DND-41 (cell line): ENCODE data around the gene PERM1.

ENCODE experiments used
- ATAC-seq: fragments of 200-7000 bp; cut with Tn5 transposase; 3 replicates; pipeline ENCODE4 v1.9.1; 2021; ENCODE audit warnings: low read depth; ENCODE audit not compliant: insufficient read depth
- DNase-seq: peaks from one replicate; pipeline ENCODE4 v3.0.0-alpha.2; 2020
- H2AFZ ChIP-seq: 2 replicates; pipeline ENCODE4 v1.6.0; 2012; ENCODE audit warnings: low read depth, low read length
- H3K27ac ChIP-seq: 2 replicates; pipeline ENCODE4 v1.5.1; 2012; ENCODE audit warnings: low read length, inconsistent platforms
- H3K27me3 ChIP-seq: fragments of 200-600 bp; sonication (generic); 2 replicates; pipeline ENCODE4 v1.6.0; 2012; ENCODE audit warnings: low read length, mild to moderate bottlenecking, inconsistent platforms; ENCODE audit not compliant: insufficient read depth, poor library complexity
- H3K36me3 ChIP-seq: 2 replicates; pipeline ENCODE4 v1.5.1; 2012; ENCODE audit warnings: low read length, inconsistent platforms; ENCODE audit not compliant: insufficient read depth
- H3K4me1 ChIP-seq: 2 replicates; pipeline ENCODE4 v1.5.1; 2012; ENCODE audit warnings: mild to moderate bottlenecking, low read length; ENCODE audit not compliant: insufficient read depth
- H3K4me2 ChIP-seq: 2 replicates; pipeline ENCODE4 v1.6.0; 2012; ENCODE audit warnings: mild to moderate bottlenecking, moderate library complexity, low read length, inconsistent platforms; ENCODE audit not compliant: insufficient read depth
- H3K4me3 ChIP-seq, 2 experiments: fragments of 200-600 bp in 1 of 2; shearing (Covaris generic) in 1 of 2; 2 replicates each; pipeline ENCODE4 v1.5.1; 2012 to 2016; ENCODE audit warnings: inconsistent platforms in 2 of 2, low read length in 2 of 2, mild to moderate bottlenecking in 2 of 2, low read depth in 1 of 2, moderate library complexity in 1 of 2
- H3K79me2 ChIP-seq: 2 replicates; pipeline ENCODE4 v1.6.0; 2012; ENCODE audit warnings: low read length, inconsistent platforms; ENCODE audit not compliant: insufficient read depth
- H3K9ac ChIP-seq: 2 replicates; pipeline ENCODE4 v1.6.0; 2012; ENCODE audit warnings: low read depth, mild to moderate bottlenecking, inconsistent platforms, low read length, moderate library complexity
- H3K9me3 ChIP-seq: 2 replicates; pipeline ENCODE4 v1.5.1; 2012; ENCODE audit warnings: low read length, moderate library complexity, mild to moderate bottlenecking, inconsistent platforms; ENCODE audit not compliant: insufficient read depth, severe bottlenecking
- H4K20me1 ChIP-seq: 2 replicates; pipeline ENCODE4 v1.6.0; 2012; ENCODE audit warnings: low read length; ENCODE audit not compliant: insufficient read depth
- EZH2 ChIP-seq: IDR thresholded peaks from 3 replicates; pipeline ENCODE4 v1.6.1; 2012; ENCODE audit warnings: borderline replicate concordance, low read depth, mild to moderate bottlenecking, moderate library complexity, low read length, inconsistent platforms; ENCODE audit not compliant: severe bottlenecking
- TF ChIP-seq, protein P1 (sequence below): IDR thresholded peaks from 2 replicates; pipeline ENCODE4 v1.5.1; 2012; ENCODE audit warnings: borderline replicate concordance, low read length, moderate library complexity, mild to moderate bottlenecking; ENCODE audit not compliant: poor library complexity, severe bottlenecking; ENCODE audit errors: extremely low read depth

Gene PERM1

DNA sequence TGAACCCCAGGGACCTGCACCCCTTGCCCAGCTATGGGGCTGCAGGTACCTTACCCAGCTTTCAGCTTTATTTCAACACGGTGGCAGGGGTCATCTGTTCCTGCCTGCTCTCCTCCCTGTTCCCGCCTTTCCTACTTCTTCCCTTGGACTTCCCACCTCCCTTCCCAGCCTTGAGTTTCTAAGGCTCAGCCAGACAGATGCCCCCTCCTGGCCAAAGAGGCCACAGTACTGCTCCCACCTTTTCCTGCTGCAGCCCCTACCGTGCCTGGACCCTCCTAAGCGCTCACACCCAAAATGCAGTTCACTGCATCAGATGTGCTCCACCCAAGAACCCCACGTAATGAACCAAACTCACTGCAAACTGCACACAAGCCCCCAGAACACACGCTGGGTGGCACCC, 30.5 kb downstream of the PERM1 start:
- no peak for ATAC-seq
- no peak overlapping the region for H3K4me3 ChIP-seq
- H2AFZ ChIP-seq, result no peak overlapping the region
- no peaks in the 10 kb centered on the region for H3K27me3 ChIP-seq
- H3K9me3 ChIP-seq, result no peaks in the 10 kb centered on the region
- H3K4me1 ChIP-seq, result no peaks in the 10 kb centered on the region; the same call in 1 of the 2 replicates
- peaks cover 99% of the 10 kb centered on the region for H3K36me3 ChIP-seq
- peaks cover 66% of the 10 kb centered on the region for H4K20me1 ChIP-seq
- H3K4me2 ChIP-seq, result no peak overlapping the region
- H3K79me2 ChIP-seq, result peaks cover 8% of the 10 kb centered on the region; the same call in 1 of the 2 replicates
- TF ChIP-seq, protein P1, sequence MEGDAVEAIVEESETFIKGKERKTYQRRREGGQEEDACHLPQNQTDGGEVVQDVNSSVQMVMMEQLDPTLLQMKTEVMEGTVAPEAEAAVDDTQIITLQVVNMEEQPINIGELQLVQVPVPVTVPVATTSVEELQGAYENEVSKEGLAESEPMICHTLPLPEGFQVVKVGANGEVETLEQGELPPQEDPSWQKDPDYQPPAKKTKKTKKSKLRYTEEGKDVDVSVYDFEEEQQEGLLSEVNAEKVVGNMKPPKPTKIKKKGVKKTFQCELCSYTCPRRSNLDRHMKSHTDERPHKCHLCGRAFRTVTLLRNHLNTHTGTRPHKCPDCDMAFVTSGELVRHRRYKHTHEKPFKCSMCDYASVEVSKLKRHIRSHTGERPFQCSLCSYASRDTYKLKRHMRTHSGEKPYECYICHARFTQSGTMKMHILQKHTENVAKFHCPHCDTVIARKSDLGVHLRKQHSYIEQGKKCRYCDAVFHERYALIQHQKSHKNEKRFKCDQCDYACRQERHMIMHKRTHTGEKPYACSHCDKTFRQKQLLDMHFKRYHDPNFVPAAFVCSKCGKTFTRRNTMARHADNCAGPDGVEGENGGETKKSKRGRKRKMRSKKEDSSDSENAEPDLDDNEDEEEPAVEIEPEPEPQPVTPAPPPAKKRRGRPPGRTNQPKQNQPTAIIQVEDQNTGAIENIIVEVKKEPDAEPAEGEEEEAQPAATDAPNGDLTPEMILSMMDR, result peak; percentile 39
- TF ChIP-seq EZH2, result no peak
- DNase-seq, result no peak
- H3K27ac ChIP-seq, result no peak overlapping the region
- no peak overlapping the region for H3K9ac ChIP-seq

DNA sequence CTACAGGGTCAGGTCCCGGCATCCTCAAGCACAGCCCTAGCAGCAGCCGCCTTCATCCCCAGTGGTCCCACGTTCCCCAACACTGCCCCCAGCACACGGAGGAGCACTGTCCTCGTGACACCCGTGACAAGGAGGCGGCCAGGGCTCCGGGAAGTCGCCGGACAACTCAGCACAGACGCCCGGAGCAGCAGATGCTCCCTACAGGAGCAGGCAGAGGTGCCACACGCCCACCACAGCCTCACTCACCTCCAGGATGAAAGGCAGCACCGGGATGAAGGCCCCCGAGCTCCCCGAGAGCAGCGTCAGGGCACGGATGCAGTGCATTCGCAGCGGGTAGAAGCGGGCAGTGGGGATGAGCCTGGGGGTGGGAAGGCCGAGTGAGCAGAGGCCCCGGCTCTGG, 31.0 kb downstream of the PERM1 start:
- TF ChIP-seq, protein P1, result no peak
- no peak for TF ChIP-seq EZH2
- H3K36me3 ChIP-seq, result peaks cover 99% of the 10 kb centered on the region
- H3K79me2 ChIP-seq, result peaks cover 3% of the 10 kb centered on the region; the same call in 1 of the 2 replicates
- H3K4me3 ChIP-seq, result no peak overlapping the region
- ATAC-seq (no peak), DNase-seq (no peak)
- H3K4me2 ChIP-seq, result no peak overlapping the region
- no peaks in the 10 kb centered on the region; the same call in 1 of the 2 replicates for H3K4me1 ChIP-seq
- no peak overlapping the region for H3K9ac ChIP-seq
- no peaks in the 10 kb centered on the region for H3K27me3 ChIP-seq
- no peaks in the 10 kb centered on the region for H3K9me3 ChIP-seq
- H4K20me1 ChIP-seq, result peaks cover 67% of the 10 kb centered on the region
- H3K27ac ChIP-seq, result no peak overlapping the region
- H2AFZ ChIP-seq, result no peak overlapping the region

DNA sequence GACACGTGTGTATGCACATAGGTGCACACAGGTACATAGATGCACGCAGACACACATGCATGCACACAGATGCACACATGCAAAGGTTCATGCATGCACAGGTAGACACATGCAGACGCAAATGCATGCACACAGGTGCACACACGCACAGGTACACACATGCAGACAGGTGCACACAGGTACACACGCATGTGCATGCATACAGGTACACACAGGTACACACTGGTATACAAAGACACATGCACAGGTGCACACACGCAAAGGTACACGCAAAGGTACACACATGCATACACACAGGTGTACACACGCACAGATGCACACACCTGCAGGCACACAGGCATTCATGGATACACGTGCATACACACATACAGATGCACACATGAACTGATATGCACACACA, 31.6 kb downstream of the PERM1 start:
- Histone ChIP-seq H3K36me3 (peaks cover 99% of the 10 kb centered on the region), H4K20me1 (peaks cover 62% of the 10 kb centered on the region)
- no peak for ATAC-seq

More for the DNA sequence above, 31.6 kb downstream of the PERM1 start:
- no peak for DNase-seq
- no peak overlapping the region for H3K4me3 ChIP-seq
- H3K4me2 ChIP-seq, result no peak overlapping the region
- TF ChIP-seq, protein P1, result no peak
- no peak for TF ChIP-seq EZH2
- no peak overlapping the region for H3K27ac ChIP-seq
- H3K27me3 ChIP-seq, result no peaks in the 10 kb centered on the region
- H3K9ac ChIP-seq, result no peak overlapping the region
- H3K9me3 ChIP-seq, result no peaks in the 10 kb centered on the region
- H2AFZ ChIP-seq, result no peak overlapping the region
- no peaks in the 10 kb centered on the region for H3K4me1 ChIP-seq
- H3K79me2 ChIP-seq, result no peaks in the 10 kb centered on the region
